Ascending aorta (tissue), 2 donors: ENCODE measurements around the gene COPS4. TPM values are rescaled to one million over a fixed set of nuclear protein-coding genes. Genes with fewer than 3 reads are reported as not detected.
"Not testable (repeated sequence)": the region's sequence is repeated elsewhere in the genome, so short reads cannot be mapped to it uniquely, and the experiment has no call there.

Experiments
- DNase-seq, 2 donors: peaks; one replicate each; pipeline ENCODE4 v3.0.0-alpha.2; 2019; ENCODE audit warnings: low spot score in 2 of 2
- H3K27ac ChIP-seq, 2 donors: fragments of 200-600 bp; sonication (generic); one replicate each; pipeline ENCODE4 v1.5.1; 2016 to 2017; ENCODE audit warnings: mild to moderate bottlenecking in 1 of 2
- H3K27me3 ChIP-seq: fragments of 200-600 bp; sonication (generic); one replicate; pipeline ENCODE4 v1.5.1; 2017
- H3K36me3 ChIP-seq, 2 donors: fragments of 200-600 bp; sonication (generic); one replicate each; pipeline ENCODE4 v1.5.1; 2016
- H3K4me1 ChIP-seq, 2 donors: fragments of 200-600 bp; sonication (generic); one replicate each; pipeline ENCODE4 v1.5.1; 2016 to 2017; ENCODE audit warnings: mild to moderate bottlenecking in 1 of 2
- H3K4me3 ChIP-seq, 2 donors: fragments of 200-600 bp; sonication (generic); one replicate each; pipeline ENCODE4 v1.5.1; 2016 to 2017; ENCODE audit warnings: mild to moderate bottlenecking in 1 of 2
- H3K9me3 ChIP-seq, 2 donors: fragments of 200-600 bp; sonication (generic); one replicate each; pipeline ENCODE4 v1.5.1; 2016
- intact Hi-C: fragments of 100-400 bp; cut with DNase I; formaldehyde crosslinking; loops from one replicate; pipeline ENCODE4 v1.15.1; 2023
- total RNA-seq: library from RNA; depleted of rRNA; stranded (reverse); fragments of >200 nt; gene quantifications from one replicate; pipeline ENCODE4 v1.1.0, GENCODE V29; 2016
- TF ChIP-seq, protein P1 (sequence below), 3 experiments: fragments of 200-600 bp in 2 of 3; fragments of 450-650 bp in 1 of 3; sonication (generic) in 2 of 3; IDR thresholded peaks; one replicate each; pipeline ENCODE4 v1.5.1; 2016 to 2019; ENCODE audit warnings: antibody characterized with exemption in 3 of 3, mild to moderate bottlenecking in 1 of 3, moderate library complexity in 1 of 3

The COPS4 gene
- total RNA-seq, 1 donor from 2014 or later, result 83.5 TPM

DNA sequence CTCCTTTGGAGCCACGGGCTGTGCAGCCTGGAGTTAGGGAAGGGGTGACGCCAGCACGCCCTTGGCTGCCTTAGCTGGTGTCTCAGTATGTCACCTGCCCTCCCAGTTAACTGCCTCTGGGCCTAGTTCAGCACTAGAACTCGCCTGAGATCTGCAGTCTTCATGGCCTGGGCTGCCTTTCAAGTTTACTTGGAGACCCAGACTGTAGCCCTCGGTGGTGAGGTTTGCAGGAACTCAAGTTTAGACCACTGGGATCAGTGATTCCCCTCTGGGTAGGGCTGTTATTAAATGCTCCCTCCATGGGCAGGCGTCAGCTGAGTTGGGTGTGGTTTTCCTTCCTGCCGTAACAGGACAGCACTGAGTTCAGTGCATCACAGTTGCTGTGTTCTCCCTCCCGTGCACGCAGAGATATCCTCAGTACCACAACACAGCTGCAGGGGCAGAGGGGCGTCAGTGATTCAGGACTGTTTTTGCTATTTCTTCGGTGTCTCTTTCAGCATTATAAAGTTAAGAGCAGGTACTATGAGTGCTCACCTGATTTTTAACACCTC is 49.0 kb downstream of the COPS4 start:
- H3K27ac ChIP-seq, result no peak overlapping the region
- no peaks in the 10 kb centered on the region for H3K36me3 ChIP-seq
- no peaks in the 10 kb centered on the region for H3K9me3 ChIP-seq
- TF ChIP-seq, protein P1, sequence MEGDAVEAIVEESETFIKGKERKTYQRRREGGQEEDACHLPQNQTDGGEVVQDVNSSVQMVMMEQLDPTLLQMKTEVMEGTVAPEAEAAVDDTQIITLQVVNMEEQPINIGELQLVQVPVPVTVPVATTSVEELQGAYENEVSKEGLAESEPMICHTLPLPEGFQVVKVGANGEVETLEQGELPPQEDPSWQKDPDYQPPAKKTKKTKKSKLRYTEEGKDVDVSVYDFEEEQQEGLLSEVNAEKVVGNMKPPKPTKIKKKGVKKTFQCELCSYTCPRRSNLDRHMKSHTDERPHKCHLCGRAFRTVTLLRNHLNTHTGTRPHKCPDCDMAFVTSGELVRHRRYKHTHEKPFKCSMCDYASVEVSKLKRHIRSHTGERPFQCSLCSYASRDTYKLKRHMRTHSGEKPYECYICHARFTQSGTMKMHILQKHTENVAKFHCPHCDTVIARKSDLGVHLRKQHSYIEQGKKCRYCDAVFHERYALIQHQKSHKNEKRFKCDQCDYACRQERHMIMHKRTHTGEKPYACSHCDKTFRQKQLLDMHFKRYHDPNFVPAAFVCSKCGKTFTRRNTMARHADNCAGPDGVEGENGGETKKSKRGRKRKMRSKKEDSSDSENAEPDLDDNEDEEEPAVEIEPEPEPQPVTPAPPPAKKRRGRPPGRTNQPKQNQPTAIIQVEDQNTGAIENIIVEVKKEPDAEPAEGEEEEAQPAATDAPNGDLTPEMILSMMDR (IDR thresholded peaks at IDR 0.05), result no peak
- no peak for DNase-seq
- H3K4me1 ChIP-seq, result no peaks in the 10 kb centered on the region
- H3K27me3 ChIP-seq, result no peaks in the 10 kb centered on the region
- intact Hi-C loops, result no loop called here
- H3K4me3 ChIP-seq, result no peak overlapping the region

- H3K36me3 ChIP-seq, H3K27me3 ChIP-seq, H3K27ac ChIP-seq, H3K9me3 ChIP-seq, DNase-seq, intact Hi-C loops, H3K4me3 ChIP-seq, H3K4me1 ChIP-seq: not testable (repeated sequence)
Measured at GRCh38 chr4:83084956-83085355, 50.0 kb downstream of the COPS4 start.

- intact Hi-C loops, result no loop called here
- H3K27me3 ChIP-seq, result no peaks in the 10 kb centered on the region
- no peaks in the 10 kb centered on the region for H3K9me3 ChIP-seq
- H3K4me1 ChIP-seq, result no peaks in the 10 kb centered on the region
- H3K4me3 ChIP-seq, result no peak overlapping the region
- H3K36me3 ChIP-seq, result no peaks in the 10 kb centered on the region
- TF ChIP-seq, protein P1 (IDR thresholded peaks at IDR 0.05), result no peak
- DNase-seq, result no peak
- no peak overlapping the region for H3K27ac ChIP-seq
Measured at GRCh38 chr4:83089410-83090157, 54.6 kb downstream of the COPS4 start.

- H3K27ac ChIP-seq, result no peak overlapping the region
- TF ChIP-seq, protein P1 (IDR thresholded peaks at IDR 0.05), result no peak
Measured at GRCh38 chr4:83093060-83093640, 58.2 kb downstream of the COPS4 start.

GRCh38 chr4:83096397-83096796 is 61.4 kb downstream of the COPS4 start:
- TF ChIP-seq, protein P1 (IDR thresholded peaks at IDR 0.05), result no peak
- intact Hi-C loops, result no loop called here

More at GRCh38 chr4:83093060-83093640, 58.2 kb downstream of the COPS4 start:
- H3K4me1 ChIP-seq, result no peaks in the 10 kb centered on the region
- intact Hi-C loops, result no loop called here
- H3K27me3 ChIP-seq, result no peaks in the 10 kb centered on the region
- no peaks in the 10 kb centered on the region for H3K36me3 ChIP-seq
- no peak for DNase-seq
- H3K4me3 ChIP-seq, result no peak overlapping the region
- no peaks in the 10 kb centered on the region for H3K9me3 ChIP-seq

DNA sequence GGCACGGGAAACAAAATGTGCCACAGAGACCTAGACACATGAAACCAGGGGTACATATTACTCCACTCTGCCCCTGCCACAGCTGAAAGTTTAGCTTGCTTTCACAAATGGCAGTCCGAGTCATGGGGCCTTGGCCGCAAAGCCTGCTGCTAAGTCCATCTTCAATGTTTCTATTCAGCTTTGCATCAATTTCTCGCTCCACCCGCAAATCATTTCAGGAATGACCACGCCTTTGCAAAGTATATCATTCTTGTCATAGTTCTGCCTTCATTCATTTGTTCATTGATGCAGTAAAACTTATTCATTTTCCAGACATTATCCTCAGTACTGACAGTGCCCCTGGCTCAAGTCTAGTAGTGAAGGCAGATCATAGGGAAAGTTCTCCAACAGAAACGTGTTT is 70.0 kb downstream of the COPS4 start:
- Histone ChIP-seq H3K4me3 (no peak overlapping the region), H3K27ac (no peak overlapping the region), H3K36me3 (no peaks in the 10 kb centered on the region), H3K4me1 (no peaks in the 10 kb centered on the region), H3K27me3 (no peaks in the 10 kb centered on the region), H3K9me3 (no peaks in the 10 kb centered on the region)
- intact Hi-C loops, result no loop called here
- TF ChIP-seq, protein P1 (IDR thresholded peaks at IDR 0.05), result no peak
- DNase-seq, result no peak

More at GRCh38 chr4:83096397-83096796, 61.4 kb downstream of the COPS4 start:
- no peak overlapping the region for H3K27ac ChIP-seq
- H3K27me3 ChIP-seq, result no peaks in the 10 kb centered on the region
- H3K9me3 ChIP-seq, result no peaks in the 10 kb centered on the region
- no peak for DNase-seq
- no peaks in the 10 kb centered on the region for H3K4me1 ChIP-seq
- no peak overlapping the region for H3K4me3 ChIP-seq
- no peaks in the 10 kb centered on the region for H3K36me3 ChIP-seq
